Mesenchymal stem cell (in vitro differentiated cells and primary cell): ENCODE results near the gene VWA2.

Experiments
- DNase-seq: peaks from one replicate; pipeline ENCODE4 v3.0.0-alpha.2; 2013
- H2AFZ ChIP-seq: one replicate; pipeline ENCODE4 v1.6.1; 2013; ENCODE audit warnings: low read depth, mild to moderate bottlenecking, control low read depth, inconsistent platforms, low read length, moderate library complexity
- H2AK5ac ChIP-seq: 2 replicates; pipeline ENCODE4 v1.6.1; 2013; ENCODE audit warnings: low read length, moderate library complexity, mild to moderate bottlenecking, inconsistent platforms; ENCODE audit not compliant: severe bottlenecking
- H2BK120ac ChIP-seq: one replicate; pipeline ENCODE4 v1.6.1; 2013; ENCODE audit warnings: low read depth, mild to moderate bottlenecking, inconsistent platforms, low read length, moderate library complexity
- H2BK12ac ChIP-seq, 2 experiments: one replicate each; pipeline ENCODE4 v1.6.1; 2013; ENCODE audit warnings: inconsistent platforms in 2 of 2, low read length in 2 of 2, mild to moderate bottlenecking in 2 of 2, moderate library complexity in 2 of 2, control low read depth in 1 of 2
- H2BK15ac ChIP-seq: one replicate; pipeline ENCODE4 v1.6.1; 2013; ENCODE audit warnings: mild to moderate bottlenecking, low read depth, inconsistent platforms; ENCODE audit not compliant: poor library complexity, severe bottlenecking
- H2BK5ac ChIP-seq: 2 replicates; pipeline ENCODE4 v1.6.1; 2013; ENCODE audit warnings: low read depth, mild to moderate bottlenecking, low read length, control low read depth, inconsistent platforms; ENCODE audit not compliant: poor library complexity, severe bottlenecking
- H3K14ac ChIP-seq, 2 experiments: one replicate each; pipeline ENCODE4 v1.6.1; 2013; ENCODE audit warnings: inconsistent platforms in 2 of 2, low read length in 2 of 2, control low read depth in 1 of 2, mild to moderate bottlenecking in 1 of 2, moderate library complexity in 1 of 2
- H3K18ac ChIP-seq, 2 experiments: one replicate each; pipeline ENCODE4 v1.6.1; 2013; ENCODE audit warnings: inconsistent platforms in 2 of 2, low read length in 2 of 2, control low read depth in 1 of 2, low read depth in 1 of 2, mild to moderate bottlenecking in 1 of 2
- H3K23ac ChIP-seq, 2 experiments: one replicate each; pipeline ENCODE4 v1.6.1; 2013; ENCODE audit warnings: inconsistent platforms in 2 of 2, low read length in 2 of 2, mild to moderate bottlenecking in 2 of 2, moderate library complexity in 2 of 2, control low read depth in 1 of 2
- H3K27ac ChIP-seq: 2 replicates; pipeline ENCODE4 v1.5.1; 2013; ENCODE audit warnings: mild to moderate bottlenecking, moderate library complexity, low read length, control low read depth, inconsistent platforms; ENCODE audit not compliant: poor library complexity, severe bottlenecking
- H3K27me3 ChIP-seq, 2 experiments: 2 replicates each; pipeline versions ENCODE4 v1.6.1 to v1.7.0; 2013; ENCODE audit warnings: low read length in 2 of 2, mild to moderate bottlenecking in 2 of 2, moderate library complexity in 2 of 2, control low read depth in 1 of 2, inconsistent platforms in 1 of 2; ENCODE audit not compliant: control insufficient read depth in 1 of 2, insufficient read depth in 1 of 2
- H3K36me3 ChIP-seq, 2 experiments: 2 replicates each; pipeline versions ENCODE4 v1.6.1 to v1.7.0; 2013; ENCODE audit warnings: low read length in 2 of 2, control low read depth in 1 of 2, inconsistent platforms in 1 of 2, low read depth in 1 of 2, mild to moderate bottlenecking in 1 of 2; ENCODE audit not compliant: insufficient read depth in 2 of 2, control insufficient read depth in 1 of 2
- H3K4ac ChIP-seq, 2 experiments: one replicate each; pipeline ENCODE4 v1.6.1; 2013; ENCODE audit warnings: inconsistent platforms in 2 of 2, low read length in 2 of 2, mild to moderate bottlenecking in 2 of 2, moderate library complexity in 2 of 2, control low read depth in 1 of 2, low read depth in 1 of 2
- H3K4me1 ChIP-seq: 2 replicates; pipeline ENCODE4 v1.6.1; 2013; ENCODE audit warnings: low read depth, low read length, control low read depth; ENCODE audit not compliant: control insufficient read depth, insufficient read depth
- H3K4me2 ChIP-seq: 2 replicates; pipeline ENCODE4 v1.6.1; 2013; ENCODE audit warnings: low read length, mild to moderate bottlenecking, inconsistent platforms; ENCODE audit not compliant: poor library complexity, severe bottlenecking
- H3K4me3 ChIP-seq, 2 experiments: 2 replicates each; pipeline versions ENCODE4 v1.5.1 to v1.7.0; 2013; ENCODE audit warnings: low read length in 2 of 2, mild to moderate bottlenecking in 2 of 2, control low read depth in 1 of 2, low read depth in 1 of 2; ENCODE audit not compliant: insufficient read depth in 1 of 2
- H3K79me1 ChIP-seq: replicated peaks from 2 replicates; pipeline ENCODE4 v1.6.1; 2013; ENCODE audit warnings: mild to moderate bottlenecking, control low read depth, low read length, inconsistent platforms; ENCODE audit not compliant: poor library complexity, severe bottlenecking
- H3K9ac ChIP-seq: 2 replicates; pipeline ENCODE4 v1.7.0; 2013; ENCODE audit warnings: mild to moderate bottlenecking, low read length, moderate library complexity
- H3K9me3 ChIP-seq: 2 replicates; pipeline ENCODE4 v1.7.0; 2013; ENCODE audit warnings: mild to moderate bottlenecking, low read length; ENCODE audit not compliant: control insufficient read depth
- H4K8ac ChIP-seq: one replicate; pipeline ENCODE4 v1.6.1; 2013; ENCODE audit warnings: inconsistent platforms, mild to moderate bottlenecking, low read length, moderate library complexity
- H4K91ac ChIP-seq: one replicate; pipeline ENCODE4 v1.6.1; 2013; ENCODE audit warnings: mild to moderate bottlenecking, low read length, inconsistent platforms
- WGBS: methylation state at CpG from one replicate; pipeline ENCODE4 v1.1.7; 2013; ENCODE audit warnings: mixed read lengths; 5-methylcytosine and 5-hydroxymethylcytosine counted together

VWA2 gene

DNA sequence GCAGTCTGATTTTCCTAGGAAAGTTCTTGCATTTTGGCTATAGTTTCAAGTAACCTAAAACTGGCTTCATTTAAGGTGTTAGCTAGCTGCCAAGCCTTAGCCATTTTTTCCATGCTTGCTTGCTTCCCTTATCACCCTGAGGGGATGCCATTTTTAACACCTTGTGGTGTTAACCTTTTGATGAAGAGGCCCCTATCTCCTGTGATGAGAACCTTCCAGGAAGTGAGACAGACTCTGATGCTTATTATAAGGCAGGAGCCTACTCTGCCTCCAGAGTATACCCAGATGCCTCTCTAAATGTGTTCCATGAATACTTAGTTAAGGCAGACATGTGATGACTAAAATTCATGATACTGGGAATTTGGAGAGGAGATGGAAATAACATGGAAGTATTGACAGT, 4.9 kb upstream of the VWA2 start:
- H4K91ac ChIP-seq, result no peak overlapping the region
- no peak overlapping the region for H2BK12ac ChIP-seq
- no peak overlapping the region for H3K23ac ChIP-seq
- H3K4ac ChIP-seq, result no peak overlapping the region
- no peaks in the 10 kb centered on the region for H3K79me1 ChIP-seq
- DNase-seq, result no peak
- no peak overlapping the region for H3K4me3 ChIP-seq
- no peak overlapping the region for H2BK120ac ChIP-seq
- H3K4me2 ChIP-seq, result no peak overlapping the region
- peaks cover 51 to 54% of the 10 kb centered on the region in 2 experiments for H3K27me3 ChIP-seq
- H4K8ac ChIP-seq, result no peak overlapping the region
- H2BK15ac ChIP-seq, result no peak overlapping the region
- no peak overlapping the region for H2AK5ac ChIP-seq
- no peaks in the 10 kb centered on the region for H3K9me3 ChIP-seq
- H3K36me3 ChIP-seq, result no peaks in the 10 kb centered on the region
- no peak overlapping the region for H2BK5ac ChIP-seq
- H3K27ac ChIP-seq, result no peak overlapping the region
- H2AFZ ChIP-seq, result no peak overlapping the region
- H3K4me1 ChIP-seq, result peaks cover 1% of the 10 kb centered on the region
- no peak overlapping the region for H3K18ac ChIP-seq
- no peak overlapping the region for H3K9ac ChIP-seq
- no peak overlapping the region for H3K14ac ChIP-seq

DNA sequence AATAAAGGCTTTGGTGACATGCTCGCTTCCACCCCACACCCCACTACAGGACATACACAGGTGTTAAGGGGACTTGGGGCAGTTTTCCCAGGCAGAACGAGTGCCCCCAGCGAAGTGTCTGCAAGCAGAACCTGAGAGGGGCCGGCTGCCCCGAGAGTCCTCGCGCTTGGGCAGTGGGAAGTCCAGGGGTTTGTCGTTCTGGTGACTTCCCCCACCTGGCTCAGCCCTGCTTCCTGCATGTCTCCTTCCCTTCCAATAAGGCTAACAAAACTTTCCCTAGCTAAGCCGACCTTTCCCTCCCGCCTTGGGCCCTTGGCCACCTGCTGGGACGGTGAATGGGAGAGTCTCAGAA, 916 bp downstream of the VWA2 start:
- Histone ChIP-seq H3K27me3 (peaks cover 88 to 96% of the 10 kb centered on the region in 2 experiments), H3K79me1 (no peaks in the 10 kb centered on the region), H2AK5ac (no peak overlapping the region), H3K36me3 (peaks cover 0 to 4% of the 10 kb centered on the region in 2 experiments), H3K18ac (no peak overlapping the region), H4K91ac (peak overlapping the region; percentile 7), H3K4me3 (no peak overlapping the region), H3K4me2 (no peak overlapping the region), H3K4me1 (peaks cover 9% of the 10 kb centered on the region), H2BK15ac (no peak overlapping the region), H3K4ac (no peak overlapping the region), H3K27ac (no peak overlapping the region), H3K14ac (no peak overlapping the region), H3K9me3 (no peaks in the 10 kb centered on the region), H2AFZ (no peak overlapping the region), H4K8ac (no peak overlapping the region), H2BK12ac (no peak overlapping the region), H2BK5ac (no peak overlapping the region), H3K23ac (no peak overlapping the region), H2BK120ac (no peak overlapping the region), H3K9ac (no peak overlapping the region)
- WGBS, result 39% methylated on average over 11 of the region's 11 CpGs
- DNase-seq, result no peak

DNA sequence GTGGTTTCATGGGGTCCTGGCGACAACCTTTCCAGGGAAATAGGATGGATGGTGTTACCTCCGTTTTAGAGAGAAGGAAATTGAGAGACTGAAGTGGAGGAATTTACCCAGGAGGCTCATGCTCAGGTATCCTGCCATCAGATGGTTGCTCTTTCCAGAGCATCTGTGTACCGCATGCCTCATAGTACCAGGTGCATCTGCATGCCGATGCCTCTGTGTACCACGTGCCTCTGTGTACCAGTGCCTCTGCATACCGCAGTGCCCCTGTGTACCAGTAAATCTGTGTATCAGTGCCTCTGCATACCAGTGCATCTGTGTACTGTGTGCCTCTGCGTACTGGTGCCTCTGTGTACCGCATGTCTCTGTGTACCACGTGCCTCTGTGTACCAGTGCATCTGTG, 3.2 kb downstream of the VWA2 start:
- H3K27me3 ChIP-seq, result peaks cover 65 to 83% of the 10 kb centered on the region in 2 experiments
- no peak overlapping the region for H2AK5ac ChIP-seq
- DNase-seq, result no peak
- peaks cover 15% of the 10 kb centered on the region for H3K4me1 ChIP-seq
- H3K14ac ChIP-seq, result no peak overlapping the region
- no peak overlapping the region for H3K18ac ChIP-seq
- H3K4ac ChIP-seq, result no peak overlapping the region
- H4K91ac ChIP-seq, result no peak overlapping the region
- H3K79me1 ChIP-seq, result no peaks in the 10 kb centered on the region
- no peaks in the 10 kb centered on the region for H3K9me3 ChIP-seq
- no peak overlapping the region for H2BK12ac ChIP-seq
- H4K8ac ChIP-seq, result no peak overlapping the region
- no peak overlapping the region for H2AFZ ChIP-seq
- H2BK5ac ChIP-seq, result no peak overlapping the region
- H3K4me3 ChIP-seq, result no peak overlapping the region
- no peak overlapping the region for H3K23ac ChIP-seq
- no peak overlapping the region for H2BK15ac ChIP-seq
- no peak overlapping the region for H3K4me2 ChIP-seq
- 90% methylated on average over 9 of the region's 9 CpGs for WGBS
- H3K9ac ChIP-seq, result no peak overlapping the region
- H2BK120ac ChIP-seq, result no peak overlapping the region
- H3K36me3 ChIP-seq, result peaks cover 0 to 4% of the 10 kb centered on the region in 2 experiments
- H3K27ac ChIP-seq, result no peak overlapping the region

DNA sequence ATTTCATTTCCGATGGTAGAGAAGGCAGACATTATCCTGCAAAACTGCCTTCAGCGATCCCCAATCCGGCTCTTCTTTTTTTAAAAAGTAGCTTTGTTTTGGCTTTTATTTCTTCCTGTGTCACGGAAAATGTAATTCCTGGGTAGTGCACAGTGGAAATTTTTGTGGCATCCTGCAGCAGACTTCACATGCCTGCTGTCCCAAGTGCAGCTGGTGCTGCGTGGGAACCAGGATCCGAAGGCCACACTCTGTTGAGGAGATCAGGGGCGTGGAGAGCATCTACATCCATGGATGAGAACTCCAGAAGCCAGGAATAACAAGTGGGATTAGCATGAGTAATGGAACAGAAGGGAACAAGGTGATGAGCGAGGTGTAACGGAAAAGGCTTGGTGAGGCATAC, 4.6 kb downstream of the VWA2 start:
- Histone ChIP-seq H2BK15ac (no peak overlapping the region), H3K27ac (no peak overlapping the region), H3K4me3 (no peak overlapping the region), H2BK5ac (no peak overlapping the region), H3K4me1 (peaks cover 15% of the 10 kb centered on the region), H3K27me3 (peaks cover 58 to 71% of the 10 kb centered on the region in 2 experiments), H3K9ac (no peak overlapping the region), H3K36me3 (peaks cover 0 to 4% of the 10 kb centered on the region in 2 experiments), H3K14ac (no peak overlapping the region), H3K4ac (no peak overlapping the region), H2AFZ (no peak overlapping the region), H4K91ac (no peak overlapping the region), H3K4me2 (no peak overlapping the region), H3K23ac (no peak overlapping the region), H2AK5ac (no peak overlapping the region), H3K79me1 (no peaks in the 10 kb centered on the region), H3K18ac (no peak overlapping the region), H2BK120ac (no peak overlapping the region), H2BK12ac (no peak overlapping the region), H3K9me3 (no peaks in the 10 kb centered on the region), H4K8ac (no peak overlapping the region)
- no peak for DNase-seq
- 88% methylated on average over 9 of the region's 9 CpGs for WGBS
